ENCODE data around the gene TSPEAR.

The TSPEAR gene

GRCh38 chr21:44718571-44718970, 7.2 kb upstream of the TSPEAR start:
- Histone ChIP-seq H3K27ac (no peak overlapping the region), H3K9me3 (no peaks in the 10 kb centered on the region), H3K27me3 (peaks cover 100% of the 10 kb centered on the region), H3K4me3 (ENCODE audit: low read depth in 1 of 2, low read length in 1 of 2) (no peak overlapping the region), H3K4me1 (ENCODE audit: control insufficient read depth in 1 of 2, insufficient read depth in 1 of 2, low read depth in 1 of 2, low read length in 1 of 2) (no peaks in the 10 kb centered on the region), H3K36me3 (no peaks in the 10 kb centered on the region)
- TF ChIP-seq CTCF (IDR thresholded peaks at IDR 0.05): no peak

- TF ChIP-seq CTCF (IDR thresholded peaks at IDR 0.05): no peak
- Histone ChIP-seq H3K9me3 (no peaks in the 10 kb centered on the region), H3K27me3 (peaks cover 100% of the 10 kb centered on the region), H3K36me3 (no peaks in the 10 kb centered on the region), H3K4me1 (ENCODE audit: control insufficient read depth in 1 of 2, insufficient read depth in 1 of 2, low read depth in 1 of 2, low read length in 1 of 2) (no peaks in the 10 kb centered on the region), H3K27ac (no peak overlapping the region), H3K4me3 (ENCODE audit: low read depth in 1 of 2, low read length in 1 of 2) (no peak overlapping the region)
Observed at GRCh38 chr21:44718093-44718492, 6.7 kb upstream of the TSPEAR start.

- H3K4me3 ChIP-seq (ENCODE audit: low read depth in 1 of 2, low read length in 1 of 2): no peak overlapping the region
- H3K27ac ChIP-seq: no peak overlapping the region
- no peaks in the 10 kb centered on the region for H3K36me3 ChIP-seq
- no peaks in the 10 kb centered on the region for H3K9me3 ChIP-seq
- H3K27me3 ChIP-seq: peaks cover 100% of the 10 kb centered on the region
- H3K4me1 ChIP-seq (ENCODE audit: control insufficient read depth in 1 of 2, insufficient read depth in 1 of 2, low read depth in 1 of 2, low read length in 1 of 2): no peaks in the 10 kb centered on the region
- TF ChIP-seq CTCF (IDR thresholded peaks at IDR 0.05): no peak
Observed at GRCh38 chr21:44716984-44717383, 5.6 kb upstream of the TSPEAR start.

- H3K27ac ChIP-seq: no peak overlapping the region
- H3K27me3 ChIP-seq: peaks cover 100% of the 10 kb centered on the region
- H3K36me3 ChIP-seq: no peaks in the 10 kb centered on the region
- no peak overlapping the region for H3K4me3 ChIP-seq (ENCODE audit: low read depth in 1 of 2, low read length in 1 of 2)
- no peaks in the 10 kb centered on the region for H3K4me1 ChIP-seq (ENCODE audit: control insufficient read depth in 1 of 2, insufficient read depth in 1 of 2, low read depth in 1 of 2, low read length in 1 of 2)
- TF ChIP-seq CTCF (IDR thresholded peaks at IDR 0.05): no peak
- H3K9me3 ChIP-seq: no peaks in the 10 kb centered on the region
Observed at GRCh38 chr21:44714905-44715304, 3.5 kb upstream of the TSPEAR start.

GRCh38 chr21:44713846-44714245, 2.5 kb upstream of the TSPEAR start:
- TF ChIP-seq CTCF (IDR thresholded peaks at IDR 0.05): no peak
- Histone ChIP-seq H3K36me3 (no peaks in the 10 kb centered on the region), H3K27me3 (peaks cover 100% of the 10 kb centered on the region)

GRCh38 chr21:44713130-44713529, 1.8 kb upstream of the TSPEAR start:
- H3K4me3 ChIP-seq (ENCODE audit: low read depth in 1 of 2, low read length in 1 of 2): no peak overlapping the region
- TF ChIP-seq CTCF (IDR thresholded peaks at IDR 0.05): no peak
- no peaks in the 10 kb centered on the region for H3K4me1 ChIP-seq (ENCODE audit: control insufficient read depth in 1 of 2, insufficient read depth in 1 of 2, low read depth in 1 of 2, low read length in 1 of 2)
- no peaks in the 10 kb centered on the region for H3K36me3 ChIP-seq
- H3K27me3 ChIP-seq: peaks cover 100% of the 10 kb centered on the region
- no peak overlapping the region for H3K27ac ChIP-seq
- no peaks in the 10 kb centered on the region for H3K9me3 ChIP-seq

More at GRCh38 chr21:44713846-44714245, 2.5 kb upstream of the TSPEAR start:
- H3K9me3 ChIP-seq: no peaks in the 10 kb centered on the region
- no peak overlapping the region for H3K27ac ChIP-seq
- H3K4me1 ChIP-seq (ENCODE audit: control insufficient read depth in 1 of 2, insufficient read depth in 1 of 2, low read depth in 1 of 2, low read length in 1 of 2): no peaks in the 10 kb centered on the region
- no peak overlapping the region for H3K4me3 ChIP-seq (ENCODE audit: low read depth in 1 of 2, low read length in 1 of 2)

Measured in neutrophil (primary cell).